Keratinocyte (primary cell): ENCODE data around the gene UPF3B. TPM values are rescaled to one million over a fixed set of nuclear protein-coding genes. Genes with fewer than 3 reads are reported as not detected.
"Not testable (repeated sequence)": the region's sequence is repeated elsewhere in the genome, so short reads cannot be mapped to it uniquely, and the experiment has no call there.

Experiments used
- DNase-seq: peaks from one replicate; pipeline ENCODE4 v3.0.0-alpha.2; 2011; ENCODE audit warnings: low read depth, missing footprints, low spot score
- FAIRE-seq: peaks from 2 replicates; lab custom pipeline; 2011; peaks lifted over from hg19 to GRCh38; lab: Jason Lieb, UNC
- H2AFZ ChIP-seq: 2 replicates; pipeline ENCODE4 v1.6.0; 2012; ENCODE audit warnings: low read length, control low read depth, inconsistent platforms; ENCODE audit not compliant: control insufficient read depth
- H3K27ac ChIP-seq: 2 replicates; pipeline ENCODE4 v1.5.1; 2011; ENCODE audit warnings: low read length; ENCODE audit not compliant: control insufficient read depth, insufficient read depth
- H3K27me3 ChIP-seq: 3 replicates; pipeline ENCODE4 v1.6.0; 2011; ENCODE audit warnings: low read length; ENCODE audit not compliant: control insufficient read depth, insufficient read depth; ENCODE audit errors: extremely low read depth
- H3K36me3 ChIP-seq, 2 experiments: 2 replicates in 1 of 2; 3 replicates in 1 of 2; pipeline ENCODE4 v1.5.1; 2011; ENCODE audit warnings: low read length in 2 of 2, mild to moderate bottlenecking in 1 of 2; ENCODE audit not compliant: control insufficient read depth in 2 of 2, insufficient read depth in 2 of 2; ENCODE audit errors: extremely low read depth in 1 of 2
- H3K4me1 ChIP-seq: 3 replicates; pipeline ENCODE4 v1.5.1; 2011; ENCODE audit warnings: low read length; ENCODE audit not compliant: control insufficient read depth, insufficient read depth; ENCODE audit errors: extremely low read depth
- H3K4me2 ChIP-seq: 3 replicates; pipeline ENCODE4 v1.6.0; 2011; ENCODE audit warnings: low read depth, low read length; ENCODE audit not compliant: control insufficient read depth, insufficient read depth; ENCODE audit errors: extremely low read depth
- H3K4me3 ChIP-seq, 3 experiments: fragments of 200-600 bp in 1 of 3; sonication (generic) in 1 of 3; 2 replicates in 2 of 3; 3 replicates in 1 of 3; pipeline ENCODE4 v1.5.1; 2011 to 2016; ENCODE audit warnings: low read length in 3 of 3, mild to moderate bottlenecking in 3 of 3, control low read depth in 2 of 3, inconsistent platforms in 1 of 3, low read depth in 1 of 3, mixed read lengths in 1 of 3, mixed run types in 1 of 3, moderate library complexity in 1 of 3; ENCODE audit not compliant: control insufficient read depth in 2 of 3, insufficient read depth in 2 of 3; ENCODE audit errors: extremely low read depth in 1 of 3
- H3K79me2 ChIP-seq: 2 replicates; pipeline ENCODE4 v1.6.0; 2012; ENCODE audit warnings: low read length; ENCODE audit not compliant: control insufficient read depth, insufficient read depth
- H3K9ac ChIP-seq: 3 replicates; pipeline ENCODE4 v1.6.0; 2011; ENCODE audit warnings: low read length; ENCODE audit not compliant: control insufficient read depth, insufficient read depth; ENCODE audit errors: extremely low read depth
- H3K9me1 ChIP-seq: 3 replicates; pipeline ENCODE4 v1.6.0; 2011; ENCODE audit warnings: low read length; ENCODE audit not compliant: control insufficient read depth, insufficient read depth; ENCODE audit errors: extremely low read depth
- H3K9me3 ChIP-seq: 2 replicates; pipeline ENCODE4 v1.5.1; 2012; ENCODE audit warnings: low read depth, low read length; ENCODE audit not compliant: control insufficient read depth
- H4K20me1 ChIP-seq: 3 replicates; pipeline ENCODE4 v1.6.0; 2011; ENCODE audit warnings: low read length; ENCODE audit not compliant: control insufficient read depth, insufficient read depth; ENCODE audit errors: extremely low read depth
- EZH2 ChIP-seq: IDR thresholded peaks from one replicate; pipeline ENCODE4 v1.6.1; 2012; ENCODE audit warnings: inconsistent platforms, mild to moderate bottlenecking, low read length, moderate library complexity
- dilution Hi-C: fragments of 300-500 bp; cut with MboI; formaldehyde crosslinking; loops from one replicate; pipeline ENCODE4 v1.7.0; 2020; ENCODE audit warnings: low sequenced_read_pairs; ENCODE audit not compliant: extremely low pct_ligation_motif_present
- polyA plus RNA-seq, 5 experiments: library from polyadenylated mRNA; depleted of rRNA in 3 of 5; stranded (reverse) in 3 of 5; stranded (forward) in 1 of 5; unstranded in 1 of 5; fragments of >200 nt; gene quantifications; 1 replicate in 1 of 5; 2 replicates in 3 of 5; 3 replicates in 1 of 5; pipeline versions ENCODE4 v1.2.1 to v1.2.3, GENCODE V29; 2011 to 2012; ENCODE audit warnings: missing spikeins in 2 of 5, low read depth in 1 of 5, low replicate concordance in 1 of 5
- TF ChIP-seq, protein P1 (sequence below), 3 experiments: IDR thresholded peaks in 1 of 3; conservative IDR thresholded peaks in 1 of 3; optimal IDR thresholded peaks in 1 of 3; 2 replicates in 2 of 3; 3 replicates in 1 of 3; pipeline versions ENCODE3 to v1.5.1; 2011; ENCODE audit warnings: low read length in 3 of 3, mild to moderate bottlenecking in 3 of 3, moderate library complexity in 2 of 3, control low read depth in 1 of 3, inconsistent platforms in 1 of 3; ENCODE audit not compliant: insufficient read depth in 2 of 3; ENCODE audit errors: extremely low read depth in 1 of 3

Gene UPF3B
- polyA plus RNA-seq, 1 donor (not counting 4 experiments of a cell fraction or from before 2014, with no cell fraction given) = 9.5 TPM

DNA sequence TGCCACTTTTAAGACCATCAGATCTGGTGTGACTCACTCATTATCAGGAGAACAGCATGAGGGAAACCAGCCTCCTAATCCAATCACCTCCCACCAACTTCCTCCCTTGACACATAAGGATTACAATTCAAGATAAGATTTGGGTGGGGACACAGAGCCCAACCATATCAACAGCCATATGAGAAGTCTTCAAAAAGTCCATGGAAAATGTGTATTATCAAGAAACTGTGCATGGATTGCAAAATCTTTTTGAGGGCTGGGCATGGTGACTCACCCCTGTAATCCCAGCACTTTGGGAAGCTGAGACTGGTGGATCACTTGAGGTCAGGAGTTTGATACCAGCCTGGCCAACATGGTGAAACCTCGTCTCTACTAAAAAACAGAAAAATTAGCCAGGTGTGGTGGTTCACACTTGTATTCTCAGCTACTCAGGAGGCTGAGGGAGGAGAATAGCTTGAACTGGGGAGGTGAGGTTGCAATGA, 43.5 kb downstream of the UPF3B start:
- Histone ChIP-seq H3K9ac (no peak overlapping the region), H3K9me1 (no peaks in the 10 kb centered on the region), H4K20me1 (no peaks in the 10 kb centered on the region), H3K4me2 (no peak overlapping the region), H3K4me1 (no peaks in the 10 kb centered on the region), H3K9me3 (no peaks in the 10 kb centered on the region), H3K79me2 (no peaks in the 10 kb centered on the region), H3K27me3 (no peaks in the 10 kb centered on the region), H3K4me3 (no peak overlapping the region), H3K27ac (no peak overlapping the region), H3K36me3 (no peaks in the 10 kb centered on the region), H2AFZ (no peak overlapping the region)
- FAIRE-seq (no peak), DNase-seq (no peak)
- no peak for TF ChIP-seq EZH2
- TF ChIP-seq, protein P1, sequence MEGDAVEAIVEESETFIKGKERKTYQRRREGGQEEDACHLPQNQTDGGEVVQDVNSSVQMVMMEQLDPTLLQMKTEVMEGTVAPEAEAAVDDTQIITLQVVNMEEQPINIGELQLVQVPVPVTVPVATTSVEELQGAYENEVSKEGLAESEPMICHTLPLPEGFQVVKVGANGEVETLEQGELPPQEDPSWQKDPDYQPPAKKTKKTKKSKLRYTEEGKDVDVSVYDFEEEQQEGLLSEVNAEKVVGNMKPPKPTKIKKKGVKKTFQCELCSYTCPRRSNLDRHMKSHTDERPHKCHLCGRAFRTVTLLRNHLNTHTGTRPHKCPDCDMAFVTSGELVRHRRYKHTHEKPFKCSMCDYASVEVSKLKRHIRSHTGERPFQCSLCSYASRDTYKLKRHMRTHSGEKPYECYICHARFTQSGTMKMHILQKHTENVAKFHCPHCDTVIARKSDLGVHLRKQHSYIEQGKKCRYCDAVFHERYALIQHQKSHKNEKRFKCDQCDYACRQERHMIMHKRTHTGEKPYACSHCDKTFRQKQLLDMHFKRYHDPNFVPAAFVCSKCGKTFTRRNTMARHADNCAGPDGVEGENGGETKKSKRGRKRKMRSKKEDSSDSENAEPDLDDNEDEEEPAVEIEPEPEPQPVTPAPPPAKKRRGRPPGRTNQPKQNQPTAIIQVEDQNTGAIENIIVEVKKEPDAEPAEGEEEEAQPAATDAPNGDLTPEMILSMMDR (optimal IDR thresholded peaks at IDR 0.05 in 1 of 3, IDR thresholded peaks at IDR 0.05 in 1 of 3, conservative IDR thresholded peaks at IDR 0.05 in 1 of 3; ENCODE audit: extremely low read depth in 1 of 3, insufficient read depth in 2 of 3, low read length in 3 of 3) = no peak
- dilution Hi-C loops = no loop called here

DNA sequence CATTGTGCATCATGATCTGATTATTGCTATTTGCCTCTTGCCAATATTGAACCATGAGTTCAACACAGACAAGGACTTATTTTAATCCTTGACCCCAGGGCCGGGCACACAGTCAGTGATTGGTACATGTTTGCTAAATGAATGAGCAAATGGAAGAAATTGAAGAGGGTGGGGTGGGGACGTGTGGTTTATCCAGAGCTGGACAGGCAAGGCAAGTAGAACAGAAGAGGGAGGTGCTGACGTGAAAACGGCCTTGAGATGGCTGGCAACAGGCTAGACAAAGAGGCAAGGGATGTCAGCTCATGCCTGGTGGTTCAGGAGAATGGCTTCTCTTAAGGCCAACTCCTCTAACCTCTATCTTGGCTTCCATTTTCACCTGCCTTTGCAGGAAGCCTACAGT, 44.3 kb downstream of the UPF3B start:
- H3K4me1 ChIP-seq, H3K27me3 ChIP-seq, H4K20me1 ChIP-seq, H3K9me1 ChIP-seq, H2AFZ ChIP-seq, DNase-seq, H3K79me2 ChIP-seq, H3K9me3 ChIP-seq, H3K27ac ChIP-seq, FAIRE-seq, H3K4me3 ChIP-seq, H3K4me2 ChIP-seq, H3K9ac ChIP-seq, H3K36me3 ChIP-seq, dilution Hi-C loops: not testable (repeated sequence)

DNA sequence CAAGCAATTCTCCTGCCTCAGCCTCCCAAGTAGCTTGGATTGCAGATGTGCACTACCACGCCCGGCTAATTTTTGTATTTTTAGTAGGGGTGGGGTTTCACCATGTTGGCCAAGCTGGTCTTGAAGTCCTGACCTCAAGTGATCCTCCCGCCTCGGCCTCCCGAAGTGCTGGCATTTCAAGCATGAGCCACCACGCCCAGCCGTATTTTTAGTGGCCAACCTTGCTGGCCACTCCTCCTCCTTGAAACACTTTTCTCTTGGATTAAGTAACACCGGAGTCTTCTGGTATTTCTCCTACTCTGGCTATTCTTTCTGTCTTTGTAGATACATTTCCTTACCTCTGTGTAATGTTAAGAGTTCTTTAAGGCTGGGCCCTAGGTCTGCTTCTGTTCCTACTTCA, 50.2 kb downstream of the UPF3B start:
- no peaks in the 10 kb centered on the region for H3K27me3 ChIP-seq
- no peak overlapping the region for H2AFZ ChIP-seq
- no peak overlapping the region for H3K27ac ChIP-seq
- DNase-seq = no peak
- no peaks in the 10 kb centered on the region for H3K9me1 ChIP-seq
- dilution Hi-C loops = no loop called here
- TF ChIP-seq, protein P1 (optimal IDR thresholded peaks at IDR 0.05 in 1 of 3, IDR thresholded peaks at IDR 0.05 in 1 of 3, conservative IDR thresholded peaks at IDR 0.05 in 1 of 3; ENCODE audit: extremely low read depth in 1 of 3, insufficient read depth in 2 of 3, low read length in 3 of 3) = no peak
- TF ChIP-seq EZH2 = no peak
- no peaks in the 10 kb centered on the region for H3K36me3 ChIP-seq
- no peaks in the 10 kb centered on the region for H3K4me1 ChIP-seq
- no peaks in the 10 kb centered on the region for H4K20me1 ChIP-seq
- H3K9ac ChIP-seq = no peak overlapping the region
- H3K4me3 ChIP-seq = no peak overlapping the region
- H3K9me3 ChIP-seq = no peaks in the 10 kb centered on the region
- FAIRE-seq = no peak
- H3K4me2 ChIP-seq = no peak overlapping the region
- no peaks in the 10 kb centered on the region for H3K79me2 ChIP-seq
